H9 (cell line): ENCODE data around the gene PTP4A2. TPM values are rescaled to one million over a fixed set of nuclear protein-coding genes. Genes with fewer than 3 reads are reported as not detected.

Experiments used
- DNase-seq: peaks from one replicate; pipeline ENCODE4 v3.0.0-alpha.2; 2017
- H2AFZ ChIP-seq: one replicate; pipeline ENCODE4 v1.6.1; 2013; ENCODE audit warnings: mild to moderate bottlenecking, low read length, control low read depth, moderate library complexity
- H2AK5ac ChIP-seq: 2 replicates; pipeline ENCODE4 v1.6.1; 2013; ENCODE audit warnings: low read length, control low read depth, mixed read lengths; ENCODE audit not compliant: insufficient read length
- H2BK120ac ChIP-seq: one replicate; pipeline ENCODE4 v1.6.1; 2013; ENCODE audit warnings: low read depth, mild to moderate bottlenecking, low read length, control low read depth, inconsistent platforms; ENCODE audit not compliant: poor library complexity, severe bottlenecking
- H2BK12ac ChIP-seq: 2 replicates; pipeline ENCODE4 v1.6.1; 2013; ENCODE audit warnings: low read length, control low read depth, mixed read lengths, low read depth; ENCODE audit not compliant: insufficient read length
- H2BK15ac ChIP-seq: 2 replicates; pipeline ENCODE4 v1.6.1; 2013; ENCODE audit warnings: low read depth, low read length, control low read depth
- H2BK20ac ChIP-seq: one replicate; pipeline ENCODE4 v1.6.1; 2013; ENCODE audit warnings: low read depth, mild to moderate bottlenecking, low read length, control low read depth, inconsistent platforms; ENCODE audit not compliant: poor library complexity, severe bottlenecking
- H2BK5ac ChIP-seq: 2 replicates; pipeline ENCODE4 v1.6.1; 2013; ENCODE audit warnings: low read length, control low read depth, mixed read lengths; ENCODE audit not compliant: insufficient read length
- H3K14ac ChIP-seq: 2 replicates; pipeline ENCODE4 v1.6.1; 2013; ENCODE audit warnings: low read length, control low read depth; ENCODE audit not compliant: insufficient read depth
- H3K18ac ChIP-seq: 2 replicates; pipeline ENCODE4 v1.6.1; 2013; ENCODE audit warnings: low read depth, mild to moderate bottlenecking, mixed read lengths, low read length, control low read depth; ENCODE audit not compliant: insufficient read length
- H3K23ac ChIP-seq: 2 replicates; pipeline ENCODE4 v1.6.1; 2013; ENCODE audit warnings: low read length, control low read depth, mixed read lengths, low read depth; ENCODE audit not compliant: insufficient read length
- H3K23me2 ChIP-seq: 2 replicates; pipeline ENCODE4 v1.6.1; 2013; ENCODE audit warnings: low read depth, mild to moderate bottlenecking, mixed read lengths, low read length, control low read depth; ENCODE audit not compliant: insufficient read length, poor library complexity, severe bottlenecking
- H3K27ac ChIP-seq: 2 replicates; pipeline ENCODE4 v1.5.1; 2013; ENCODE audit warnings: low read length, control low read depth, mixed read lengths, low read depth; ENCODE audit not compliant: insufficient read length
- H3K27me3 ChIP-seq: 2 replicates; pipeline ENCODE4 v1.6.1; 2013; ENCODE audit warnings: low read length, control low read depth, inconsistent platforms; ENCODE audit not compliant: insufficient read depth
- H3K4ac ChIP-seq: 2 replicates; pipeline ENCODE4 v1.6.1; 2013; ENCODE audit warnings: low read depth, mild to moderate bottlenecking, control low read depth, inconsistent platforms, low read length, moderate library complexity
- H3K4me1 ChIP-seq: 2 replicates; pipeline ENCODE4 v1.6.1; 2013; ENCODE audit warnings: low read length, control low read depth, inconsistent platforms; ENCODE audit not compliant: insufficient read depth
- H3K4me2 ChIP-seq: 2 replicates; pipeline ENCODE4 v1.6.1; 2013; ENCODE audit warnings: low read length, control low read depth, mixed read lengths; ENCODE audit not compliant: insufficient read length, insufficient read depth
- H3K56ac ChIP-seq: 2 replicates; pipeline ENCODE4 v1.6.1; 2013; ENCODE audit warnings: low read depth, mild to moderate bottlenecking, mixed read lengths, low read length, control low read depth; ENCODE audit not compliant: insufficient read length
- H3K79me1 ChIP-seq: 2 replicates; pipeline ENCODE4 v1.6.1; 2013; ENCODE audit warnings: low read depth, mild to moderate bottlenecking, moderate library complexity, low read length, control low read depth, inconsistent platforms; ENCODE audit not compliant: insufficient read depth, poor library complexity, severe bottlenecking
- H3K79me2 ChIP-seq: 2 replicates; pipeline ENCODE4 v1.6.1; 2013; ENCODE audit warnings: low read length, control low read depth, inconsistent platforms; ENCODE audit not compliant: insufficient read depth
- H3K9ac ChIP-seq: 2 replicates; pipeline ENCODE4 v1.6.1; 2013; ENCODE audit warnings: low read length, control low read depth, mixed read lengths; ENCODE audit not compliant: insufficient read length; ENCODE audit errors: extremely low read depth
- H3K9me3 ChIP-seq: one replicate; pipeline ENCODE4 v1.6.1; 2013; ENCODE audit warnings: low read depth, low read length, inconsistent platforms; ENCODE audit not compliant: control insufficient read depth
- H3T11ph ChIP-seq: one replicate; pipeline ENCODE4 v1.6.1; 2013; ENCODE audit warnings: mild to moderate bottlenecking, low read length, control low read depth, inconsistent platforms
- H4K20me1 ChIP-seq: one replicate; pipeline ENCODE4 v1.6.1; 2013; ENCODE audit not compliant: control insufficient read depth, insufficient read length, insufficient read depth
- H4K5ac ChIP-seq: 2 replicates; pipeline ENCODE4 v1.6.1; 2013; ENCODE audit warnings: low read depth, mild to moderate bottlenecking, mixed read lengths, low read length, control low read depth; ENCODE audit not compliant: insufficient read length
- H4K8ac ChIP-seq: replicated peaks from 2 replicates; pipeline ENCODE4 v1.6.1; 2013; ENCODE audit warnings: low read length, control low read depth, mixed read lengths, low read depth; ENCODE audit not compliant: insufficient read length
- H4K91ac ChIP-seq: 2 replicates; pipeline ENCODE4 v1.6.1; 2013; ENCODE audit warnings: low read depth, mild to moderate bottlenecking, moderate library complexity, mixed read lengths, low read length, control low read depth; ENCODE audit not compliant: insufficient read length
- H3K27ac Mint-ChIP-seq, 3 experiments: 2 replicates in 2 of 3; 3 replicates in 1 of 3; pipeline ENCODE4 v1.8.0; 2020 to 2021; ENCODE audit warnings: mixed read lengths in 3 of 3, mild to moderate bottlenecking in 1 of 3, moderate library complexity in 1 of 3
- H3K27me3 Mint-ChIP-seq: 2 replicates; pipeline ENCODE4 v1.8.0; 2021; ENCODE audit warnings: low read depth, mild to moderate bottlenecking, moderate library complexity, mixed read lengths
- H3K36me3 Mint-ChIP-seq, 3 experiments: 2 replicates in 2 of 3; 3 replicates in 1 of 3; pipeline ENCODE4 v1.8.0; 2020 to 2021; ENCODE audit warnings: low read depth in 3 of 3, mixed read lengths in 3 of 3; ENCODE audit not compliant: insufficient read depth in 1 of 3
- H3K4me1 Mint-ChIP-seq, 2 experiments: 2 replicates each; pipeline ENCODE4 v1.8.0; 2020; ENCODE audit warnings: mixed read lengths in 2 of 2
- H3K4me3 Mint-ChIP-seq, 2 experiments: 2 replicates in 1 of 2; 3 replicates in 1 of 2; pipeline ENCODE4 v1.8.0; 2020 to 2021; ENCODE audit warnings: mild to moderate bottlenecking in 2 of 2, mixed read lengths in 2 of 2, moderate library complexity in 1 of 2
- H3K9me3 Mint-ChIP-seq, 2 experiments: 2 replicates in 1 of 2; 3 replicates in 1 of 2; pipeline ENCODE4 v1.8.0; 2020; ENCODE audit warnings: mild to moderate bottlenecking in 2 of 2, mixed read lengths in 2 of 2, moderate library complexity in 1 of 2
- CTCF ChIP-seq: fragments of 200-600 bp; sonication (generic); conservative IDR thresholded peaks from 3 replicates; pipeline ENCODE4 v1.8.0; 2021; ENCODE audit warnings: antibody characterized with exemption, mild to moderate bottlenecking
- WGBS: extraction: QIAGEN DNeasy Blood & Tissue Kit; methylation state at CpG from one replicate; pipeline ENCODE4 v1.1.7; 2013; ENCODE audit warnings: missing lambda C conversion rate, low lambda C conversion rate, mixed read lengths; ENCODE audit not compliant: insufficient read length; ENCODE audit errors: extremely low coverage; 5-methylcytosine and 5-hydroxymethylcytosine counted together
- total RNA-seq: library from RNA; stranded (reverse); gene quantifications from 2 replicates; pipeline ENCODE4 v1.2.1, GENCODE V29; 2021

The PTP4A2 gene
- total RNA-seq, 1 experiment from 2014 or later = 192 TPM

- peaks cover 27% of the 10 kb centered on the region for H3K79me2 ChIP-seq
- H3T11ph ChIP-seq = no peak overlapping the region
- H3K36me3 Mint-ChIP-seq = no peaks in the 10 kb centered on the region; a peak in 3 of 7 replicates
- TF ChIP-seq CTCF = peak; percentile 33; the same call in 2 of the 3 replicates
- H3K9me3 ChIP-seq = no peaks in the 10 kb centered on the region
- no peak overlapping the region for H3K14ac ChIP-seq
- H2BK20ac ChIP-seq = no peak overlapping the region
- no peak overlapping the region for H4K8ac ChIP-seq
- peak; percentile 71 for DNase-seq
- H3K27ac ChIP-seq = no peak overlapping the region
- H2AK5ac ChIP-seq = no peak overlapping the region
- WGBS = no CpG with 5 or more reads among the region's 16 CpGs
- no peak overlapping the region for H4K5ac ChIP-seq
- H3K4ac ChIP-seq = no peak overlapping the region
- H4K91ac ChIP-seq = no peak overlapping the region
- H3K4me2 ChIP-seq = no peak overlapping the region
- no peak overlapping the region for H2BK5ac ChIP-seq
- H3K27me3 ChIP-seq = no peaks in the 10 kb centered on the region
- no peaks in the 10 kb centered on the region for H3K79me1 ChIP-seq
- no peak overlapping the region for H2BK120ac ChIP-seq
- H3K4me1 ChIP-seq = peaks cover 13% of the 10 kb centered on the region; the same call in 1 of the 2 replicates
- H2BK15ac ChIP-seq = no peak overlapping the region
- peaks cover 47 to 50% of the 10 kb centered on the region in 2 experiments for H3K4me1 Mint-ChIP-seq
- H3K9ac ChIP-seq = no peak overlapping the region
- no peak overlapping the region for H3K23ac ChIP-seq
- no peak overlapping the region for H2BK12ac ChIP-seq
- peaks cover 4% of the 10 kb centered on the region for H4K20me1 ChIP-seq
- no peak overlapping the region for H3K56ac ChIP-seq
- H2AFZ ChIP-seq = no peak overlapping the region
- peak overlapping the region in 1 of 3 experiments; percentile 13; a peak in 1 of 7 replicates for H3K27ac Mint-ChIP-seq
- H3K18ac ChIP-seq = peak overlapping the region; percentile 30
- peaks cover 9% of the 10 kb centered on the region for H3K23me2 ChIP-seq
- H3K27me3 Mint-ChIP-seq = peaks cover 9% of the 10 kb centered on the region
- H3K4me3 Mint-ChIP-seq = no peak overlapping the region
- H3K9me3 Mint-ChIP-seq = no peaks in the 10 kb centered on the region
Observed at GRCh38 chr1:31939484-31940329, 1.5 kb upstream of the PTP4A2 start.
